IPS-18c (cell line): ENCODE measurements around the gene DSCAM.

Experiments used
- H3K4me3 ChIP-seq: 2 replicates; pipeline ENCODE4 v1.7.0; 2013; ENCODE audit warnings: low read depth, mild to moderate bottlenecking, low read length, moderate library complexity; ENCODE audit not compliant: insufficient read depth
- H3K9me3 ChIP-seq: one replicate; pipeline ENCODE4 v1.6.1; 2013; ENCODE audit warnings: mild to moderate bottlenecking, low read length, moderate library complexity; ENCODE audit not compliant: control insufficient read depth, insufficient read depth

DSCAM gene

DNA sequence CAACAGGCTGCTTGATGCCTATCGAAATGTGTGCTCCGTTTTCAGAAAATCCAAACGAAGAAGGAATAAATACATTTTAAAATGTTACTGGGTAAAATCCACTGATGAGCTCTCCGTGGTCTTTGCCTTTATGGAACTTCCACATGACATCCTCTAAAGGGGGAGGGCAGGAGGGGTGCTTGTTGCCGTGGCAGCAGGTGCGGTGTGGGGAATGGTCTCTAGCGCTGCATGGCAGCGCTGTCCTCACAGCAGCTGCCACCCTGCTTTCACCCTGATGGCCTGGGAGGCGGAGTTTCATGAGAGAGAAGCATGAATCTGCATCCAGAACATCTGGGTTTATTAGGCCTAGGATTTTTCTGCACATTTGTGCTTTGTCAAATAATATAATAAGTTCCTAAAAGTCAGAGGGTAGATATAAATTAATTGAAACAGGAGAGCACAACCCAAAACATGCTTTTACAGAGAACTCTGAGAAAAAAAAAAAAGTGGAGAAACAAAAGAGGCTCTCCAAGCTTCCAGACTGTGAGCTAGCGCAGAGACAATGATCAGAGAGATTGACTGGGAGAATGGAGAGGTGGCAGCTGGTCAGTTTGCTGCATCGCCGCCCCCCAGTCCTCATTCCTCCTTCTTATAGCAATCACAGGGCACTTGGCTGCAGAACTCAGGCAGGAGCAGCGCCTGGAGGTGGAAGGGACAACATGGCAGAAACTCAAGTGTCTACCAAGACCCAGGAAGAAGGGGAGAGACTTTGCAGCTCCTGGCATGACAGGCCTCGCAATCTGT, 228.6 kb downstream of the DSCAM start:
- no peak overlapping the region for H3K4me3 ChIP-seq
- H3K9me3 ChIP-seq: no peaks in the 10 kb centered on the region

- Histone ChIP-seq H3K4me3 (no peak overlapping the region), H3K9me3 (no peaks in the 10 kb centered on the region)
Observed at GRCh38 chr21:40616377-40616704, 230.6 kb downstream of the DSCAM start.

GRCh38 chr21:40615505-40616376, 231.2 kb downstream of the DSCAM start:
- Histone ChIP-seq H3K9me3 (no peaks in the 10 kb centered on the region), H3K4me3 (no peak overlapping the region)

DNA sequence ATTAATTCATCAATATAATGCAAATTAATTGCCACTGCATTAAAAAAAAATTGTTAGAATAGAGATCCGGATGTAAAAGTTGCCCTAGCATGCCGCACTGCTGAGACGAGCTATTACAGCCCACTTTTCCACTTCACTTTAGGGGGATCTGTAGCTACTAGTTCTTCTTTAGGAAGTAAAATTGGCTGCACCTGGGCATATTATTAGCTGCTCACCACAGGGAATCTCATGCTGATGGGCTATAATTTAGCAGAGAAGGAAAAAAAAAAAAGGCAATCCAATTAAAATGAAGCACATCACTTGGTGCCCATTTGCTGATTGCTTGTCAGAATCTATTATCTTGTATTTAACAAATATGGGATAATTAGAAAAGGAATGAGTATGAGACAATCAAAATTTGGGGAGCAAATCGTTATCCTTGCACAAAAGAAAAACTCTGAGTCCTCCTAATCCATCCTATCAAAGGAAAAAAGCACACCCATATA, 233.4 kb downstream of the DSCAM start:
- Histone ChIP-seq H3K4me3 (no peak overlapping the region), H3K9me3 (peaks cover 2% of the 10 kb centered on the region)

- Histone ChIP-seq H3K9me3 (peaks cover 2% of the 10 kb centered on the region), H3K4me3 (no peak overlapping the region)
Observed at GRCh38 chr21:40610345-40610744, 236.6 kb downstream of the DSCAM start.

- Histone ChIP-seq H3K4me3 (no peak overlapping the region), H3K9me3 (peaks cover 2% of the 10 kb centered on the region)
Observed at GRCh38 chr21:40606341-40606740, 240.6 kb downstream of the DSCAM start.

- H3K4me3 ChIP-seq: no peak overlapping the region
- no peaks in the 10 kb centered on the region for H3K9me3 ChIP-seq
Observed at GRCh38 chr21:40605094-40605493, 241.9 kb downstream of the DSCAM start.

DNA sequence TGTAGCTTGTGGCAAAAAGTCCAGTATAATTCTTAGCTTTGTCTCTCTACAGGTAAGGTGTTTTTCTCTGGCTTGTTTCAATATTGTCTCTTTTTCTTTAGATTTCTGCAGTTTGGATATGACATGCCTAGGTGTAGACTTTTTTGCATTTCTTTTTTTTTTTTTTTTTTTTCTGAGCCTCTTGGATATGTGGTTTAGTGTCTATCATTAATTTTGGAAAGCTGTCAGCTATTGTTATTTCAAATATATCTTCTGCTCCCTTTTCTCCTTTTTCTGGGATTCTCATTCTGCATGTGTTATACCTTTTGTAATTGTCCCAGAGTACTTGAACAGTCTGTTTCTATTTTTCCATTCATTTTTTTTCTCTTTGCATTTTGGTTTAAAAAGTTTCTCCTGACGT, 243.2 kb downstream of the DSCAM start:
- Histone ChIP-seq H3K9me3 (no peaks in the 10 kb centered on the region), H3K4me3 (no peak overlapping the region)

GRCh38 chr21:40602080-40602479, 244.9 kb downstream of the DSCAM start:
- Histone ChIP-seq H3K9me3 (no peaks in the 10 kb centered on the region), H3K4me3 (no peak overlapping the region)

DNA sequence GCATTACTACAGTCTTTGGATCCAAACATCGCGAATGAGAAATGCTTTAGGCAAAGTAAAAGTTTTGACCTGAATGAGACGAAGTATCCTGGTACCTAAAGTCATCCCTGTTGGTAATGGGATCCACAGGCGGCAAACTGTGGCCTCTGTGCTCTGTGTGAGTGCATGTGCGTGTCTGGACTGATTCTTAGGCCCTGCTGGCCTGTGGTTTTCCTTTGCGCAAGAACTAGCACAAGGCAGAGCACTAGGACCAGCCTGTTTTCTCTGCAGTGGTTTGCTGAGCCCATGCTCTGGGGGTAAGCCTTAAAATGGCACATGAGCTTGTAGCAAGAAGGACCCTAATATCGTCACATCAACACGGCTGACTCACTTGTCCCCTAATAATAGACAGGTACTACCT, 251.2 kb downstream of the DSCAM start:
- H3K4me3 ChIP-seq: no peak overlapping the region
- no peaks in the 10 kb centered on the region for H3K9me3 ChIP-seq

GRCh38 chr21:40587736-40588346, 259.1 kb downstream of the DSCAM start:
- Histone ChIP-seq H3K4me3 (no peak overlapping the region), H3K9me3 (no peaks in the 10 kb centered on the region)

DNA sequence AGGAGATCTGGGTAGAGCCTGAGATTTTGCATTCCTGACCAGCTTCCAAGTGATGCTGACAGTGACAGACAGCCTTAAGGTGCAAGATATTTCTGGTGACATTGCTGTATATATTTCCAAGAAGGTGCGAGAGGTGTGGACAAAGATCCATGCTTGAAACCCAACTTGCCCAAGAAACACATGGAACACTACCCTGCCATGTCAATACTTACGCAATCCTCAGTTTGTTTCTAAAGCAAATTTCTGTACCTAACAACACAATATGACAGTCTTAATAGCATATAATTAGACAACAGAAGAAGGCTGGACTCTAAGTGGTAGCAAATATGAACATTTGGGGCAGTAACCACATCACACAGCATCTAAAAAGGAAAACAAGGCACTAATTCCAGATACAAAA, 260.4 kb downstream of the DSCAM start:
- Histone ChIP-seq H3K9me3 (no peaks in the 10 kb centered on the region), H3K4me3 (no peak overlapping the region)

- no peaks in the 10 kb centered on the region for H3K9me3 ChIP-seq
- H3K4me3 ChIP-seq: no peak overlapping the region
Observed at GRCh38 chr21:40577285-40578043, 269.5 kb downstream of the DSCAM start.

DNA sequence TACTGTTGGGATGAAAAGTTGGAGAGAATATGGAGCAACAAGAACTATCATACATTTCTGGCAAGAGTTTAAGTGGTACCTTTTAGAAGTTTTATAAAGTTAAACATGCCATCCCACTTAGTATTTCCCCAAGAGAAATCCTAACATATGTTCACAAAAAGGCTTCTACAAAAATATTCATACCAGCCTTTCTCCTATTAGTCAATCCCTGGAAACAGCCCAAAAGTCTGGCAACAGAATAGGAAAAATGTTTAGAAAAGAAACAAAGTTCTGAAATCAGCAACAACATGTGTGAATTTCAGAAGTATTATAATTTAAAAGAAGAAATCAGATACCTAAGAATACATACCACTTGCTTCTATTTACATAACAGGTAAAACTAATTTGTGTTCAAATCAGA, 271.0 kb downstream of the DSCAM start:
- Histone ChIP-seq H3K9me3 (no peaks in the 10 kb centered on the region), H3K4me3 (no peak overlapping the region)

DNA sequence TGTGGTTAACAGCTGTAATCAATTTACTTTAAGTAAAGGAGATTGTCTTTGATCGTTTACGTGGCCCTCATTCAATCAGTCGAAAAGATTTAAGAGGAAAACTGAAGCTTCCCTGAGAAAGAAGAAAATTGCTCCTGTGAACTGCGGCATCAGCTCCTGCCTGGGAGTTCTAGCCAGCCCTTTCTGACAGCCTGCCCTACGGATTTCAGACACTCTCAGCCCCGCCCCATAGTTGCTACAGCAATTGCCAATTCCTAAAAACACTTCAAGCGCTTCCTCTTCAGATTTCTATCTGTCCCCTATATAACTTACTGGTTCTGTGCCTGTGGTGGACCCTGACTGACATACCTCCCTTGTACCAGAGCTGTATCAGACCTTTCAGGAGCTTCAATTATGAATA, 277.6 kb downstream of the DSCAM start:
- H3K4me3 ChIP-seq: no peak overlapping the region
- no peaks in the 10 kb centered on the region for H3K9me3 ChIP-seq

GRCh38 chr21:40568807-40569206, 278.2 kb downstream of the DSCAM start:
- Histone ChIP-seq H3K9me3 (no peaks in the 10 kb centered on the region), H3K4me3 (no peak overlapping the region)

- Histone ChIP-seq H3K9me3 (no peaks in the 10 kb centered on the region), H3K4me3 (no peak overlapping the region)
Observed at GRCh38 chr21:40567501-40567900, 279.5 kb downstream of the DSCAM start.
